ENCODE data around the gene CHADL. TPM values are rescaled to one million over a fixed set of nuclear protein-coding genes. Genes with fewer than 3 reads are reported as not detected.
A peak's percentile ranks its signal among the peaks of the same experiment; 100 is the strongest.

CHADL gene
- total and polyA plus RNA-seq, 10 of the 15 experiments (the other 5 are each of a cell fraction or from before 2014, with no cell fraction given), result 0.24 TPM; not detected in 9

DNA sequence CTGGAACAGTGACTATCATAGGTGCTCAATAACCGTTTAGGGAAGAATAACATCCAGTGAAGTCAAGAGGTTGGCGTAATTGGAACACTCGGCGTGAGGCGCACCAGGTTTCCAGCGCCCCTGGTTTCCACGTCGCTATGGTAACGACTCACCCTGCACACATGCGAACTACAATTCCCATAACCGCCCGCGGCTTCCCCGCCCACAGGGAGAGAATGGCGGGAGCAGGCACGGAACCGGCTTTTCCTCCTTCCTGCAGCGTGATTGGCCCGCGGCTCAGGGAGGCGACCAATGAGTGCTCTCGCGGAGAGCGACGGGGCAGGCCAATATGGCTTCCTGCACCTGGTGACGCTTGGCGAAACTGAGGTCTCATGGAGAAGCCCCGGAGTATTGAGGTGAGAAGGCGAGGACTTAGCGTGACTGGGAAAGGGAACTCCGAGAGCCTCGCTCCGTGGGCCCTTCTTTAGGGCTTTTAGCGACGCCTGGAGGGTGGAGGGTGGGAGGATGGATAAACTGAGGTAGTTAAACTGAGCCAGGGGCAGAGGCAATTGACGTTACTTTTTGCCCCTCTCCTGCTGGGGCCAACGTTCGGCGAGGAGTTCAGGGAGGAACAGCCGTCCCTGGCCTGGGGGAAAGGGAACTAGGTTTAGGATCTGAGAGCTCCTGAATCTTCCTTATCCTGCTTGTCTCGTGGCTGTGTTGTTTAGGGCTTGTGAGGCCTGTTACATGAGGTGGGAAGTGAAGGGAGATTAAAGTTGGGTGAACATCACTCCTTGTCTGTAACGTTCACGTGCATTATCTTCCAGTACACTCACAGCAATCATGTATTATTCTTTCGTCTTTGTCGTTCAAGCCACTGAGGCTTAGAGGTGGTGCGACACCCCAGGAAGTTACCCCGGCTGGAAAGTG, 35.5 kb downstream of the CHADL start, which contains the start of gene L3MBTL2 (continued):
- TF ChIP-seq, protein P1, sequence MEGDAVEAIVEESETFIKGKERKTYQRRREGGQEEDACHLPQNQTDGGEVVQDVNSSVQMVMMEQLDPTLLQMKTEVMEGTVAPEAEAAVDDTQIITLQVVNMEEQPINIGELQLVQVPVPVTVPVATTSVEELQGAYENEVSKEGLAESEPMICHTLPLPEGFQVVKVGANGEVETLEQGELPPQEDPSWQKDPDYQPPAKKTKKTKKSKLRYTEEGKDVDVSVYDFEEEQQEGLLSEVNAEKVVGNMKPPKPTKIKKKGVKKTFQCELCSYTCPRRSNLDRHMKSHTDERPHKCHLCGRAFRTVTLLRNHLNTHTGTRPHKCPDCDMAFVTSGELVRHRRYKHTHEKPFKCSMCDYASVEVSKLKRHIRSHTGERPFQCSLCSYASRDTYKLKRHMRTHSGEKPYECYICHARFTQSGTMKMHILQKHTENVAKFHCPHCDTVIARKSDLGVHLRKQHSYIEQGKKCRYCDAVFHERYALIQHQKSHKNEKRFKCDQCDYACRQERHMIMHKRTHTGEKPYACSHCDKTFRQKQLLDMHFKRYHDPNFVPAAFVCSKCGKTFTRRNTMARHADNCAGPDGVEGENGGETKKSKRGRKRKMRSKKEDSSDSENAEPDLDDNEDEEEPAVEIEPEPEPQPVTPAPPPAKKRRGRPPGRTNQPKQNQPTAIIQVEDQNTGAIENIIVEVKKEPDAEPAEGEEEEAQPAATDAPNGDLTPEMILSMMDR (IDR thresholded peaks at IDR 0.05 in 2 of 3, conservative IDR thresholded peaks at IDR 0.05 in 1 of 3; ENCODE audit: control insufficient read depth in 2 of 3, extremely low read depth in 1 of 3, insufficient read depth in 1 of 3, low read depth in 3 of 3, low read length in 3 of 3), result peak in 1 of 3 experiments; percentile 18; a peak in 1 of 6 replicates
- no peak for TF ChIP-seq CEBPB (IDR thresholded peaks at IDR 0.05; ENCODE audit: borderline replicate concordance in 1 of 2, low read depth in 2 of 2, low read length in 2 of 2)
- peak; percentile 71; the same call in 1 of the 2 replicates for TF ChIP-seq GABPA (IDR thresholded peaks at IDR 0.05; ENCODE audit: low read depth)
- 0 out of 2 replicates have a peak, but pooled peaks have one; percentile 54 for TF ChIP-seq DPF2 (IDR thresholded peaks at IDR 0.05)
- TF ChIP-seq SMAD1 (IDR thresholded peaks at IDR 0.05; ENCODE audit: low read depth, partially characterized antibody), result no peak
- no peak for TF ChIP-seq TBL1XR1 (IDR thresholded peaks at IDR 0.05; ENCODE audit: low read depth, low read length)
- no peak for TF ChIP-seq ZNF217 (IDR thresholded peaks at IDR 0.05)
- TF ChIP-seq, protein P2, sequence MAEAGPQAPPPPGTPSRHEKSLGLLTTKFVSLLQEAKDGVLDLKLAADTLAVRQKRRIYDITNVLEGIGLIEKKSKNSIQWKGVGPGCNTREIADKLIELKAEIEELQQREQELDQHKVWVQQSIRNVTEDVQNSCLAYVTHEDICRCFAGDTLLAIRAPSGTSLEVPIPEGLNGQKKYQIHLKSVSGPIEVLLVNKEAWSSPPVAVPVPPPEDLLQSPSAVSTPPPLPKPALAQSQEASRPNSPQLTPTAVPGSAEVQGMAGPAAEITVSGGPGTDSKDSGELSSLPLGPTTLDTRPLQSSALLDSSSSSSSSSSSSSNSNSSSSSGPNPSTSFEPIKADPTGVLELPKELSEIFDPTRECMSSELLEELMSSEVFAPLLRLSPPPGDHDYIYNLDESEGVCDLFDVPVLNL (IDR thresholded peaks at IDR 0.05; ENCODE audit: low read depth, low read length), result peak; percentile 78
- peak; percentile 88 for TF ChIP-seq POLR2A (IDR thresholded peaks at IDR 0.05; ENCODE audit: low read depth, low read length)
- peak; percentile 84 for TF ChIP-seq MXI1 (IDR thresholded peaks at IDR 0.05; ENCODE audit: low read depth, low read length)
- TF ChIP-seq SREBF1 (IDR thresholded peaks at IDR 0.05; ENCODE audit: low read length), result peak; percentile 61; the same call in 1 of the 2 replicates
- TF ChIP-seq, protein P3, sequence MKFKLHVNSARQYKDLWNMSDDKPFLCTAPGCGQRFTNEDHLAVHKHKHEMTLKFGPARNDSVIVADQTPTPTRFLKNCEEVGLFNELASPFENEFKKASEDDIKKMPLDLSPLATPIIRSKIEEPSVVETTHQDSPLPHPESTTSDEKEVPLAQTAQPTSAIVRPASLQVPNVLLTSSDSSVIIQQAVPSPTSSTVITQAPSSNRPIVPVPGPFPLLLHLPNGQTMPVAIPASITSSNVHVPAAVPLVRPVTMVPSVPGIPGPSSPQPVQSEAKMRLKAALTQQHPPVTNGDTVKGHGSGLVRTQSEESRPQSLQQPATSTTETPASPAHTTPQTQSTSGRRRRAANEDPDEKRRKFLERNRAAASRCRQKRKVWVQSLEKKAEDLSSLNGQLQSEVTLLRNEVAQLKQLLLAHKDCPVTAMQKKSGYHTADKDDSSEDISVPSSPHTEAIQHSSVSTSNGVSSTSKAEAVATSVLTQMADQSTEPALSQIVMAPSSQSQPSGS (IDR thresholded peaks at IDR 0.05; ENCODE audit: low read length), result no peak
- TF ChIP-seq RCOR1 (conservative IDR thresholded peaks at IDR 0.05; ENCODE audit: low read depth, low read length), result no peak
- TF ChIP-seq EZH2 (IDR thresholded peaks at IDR 0.05; ENCODE audit: borderline replicate concordance, control insufficient read depth, low read depth, low read length), result no peak
- TF ChIP-seq MYB (IDR thresholded peaks at IDR 0.05; ENCODE audit: borderline replicate concordance, low read depth, low read length), result no peak
- TF ChIP-seq, protein P4, sequence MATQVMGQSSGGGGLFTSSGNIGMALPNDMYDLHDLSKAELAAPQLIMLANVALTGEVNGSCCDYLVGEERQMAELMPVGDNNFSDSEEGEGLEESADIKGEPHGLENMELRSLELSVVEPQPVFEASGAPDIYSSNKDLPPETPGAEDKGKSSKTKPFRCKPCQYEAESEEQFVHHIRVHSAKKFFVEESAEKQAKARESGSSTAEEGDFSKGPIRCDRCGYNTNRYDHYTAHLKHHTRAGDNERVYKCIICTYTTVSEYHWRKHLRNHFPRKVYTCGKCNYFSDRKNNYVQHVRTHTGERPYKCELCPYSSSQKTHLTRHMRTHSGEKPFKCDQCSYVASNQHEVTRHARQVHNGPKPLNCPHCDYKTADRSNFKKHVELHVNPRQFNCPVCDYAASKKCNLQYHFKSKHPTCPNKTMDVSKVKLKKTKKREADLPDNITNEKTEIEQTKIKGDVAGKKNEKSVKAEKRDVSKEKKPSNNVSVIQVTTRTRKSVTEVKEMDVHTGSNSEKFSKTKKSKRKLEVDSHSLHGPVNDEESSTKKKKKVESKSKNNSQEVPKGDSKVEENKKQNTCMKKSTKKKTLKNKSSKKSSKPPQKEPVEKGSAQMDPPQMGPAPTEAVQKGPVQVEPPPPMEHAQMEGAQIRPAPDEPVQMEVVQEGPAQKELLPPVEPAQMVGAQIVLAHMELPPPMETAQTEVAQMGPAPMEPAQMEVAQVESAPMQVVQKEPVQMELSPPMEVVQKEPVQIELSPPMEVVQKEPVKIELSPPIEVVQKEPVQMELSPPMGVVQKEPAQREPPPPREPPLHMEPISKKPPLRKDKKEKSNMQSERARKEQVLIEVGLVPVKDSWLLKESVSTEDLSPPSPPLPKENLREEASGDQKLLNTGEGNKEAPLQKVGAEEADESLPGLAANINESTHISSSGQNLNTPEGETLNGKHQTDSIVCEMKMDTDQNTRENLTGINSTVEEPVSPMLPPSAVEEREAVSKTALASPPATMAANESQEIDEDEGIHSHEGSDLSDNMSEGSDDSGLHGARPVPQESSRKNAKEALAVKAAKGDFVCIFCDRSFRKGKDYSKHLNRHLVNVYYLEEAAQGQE (IDR thresholded peaks at IDR 0.05; ENCODE audit: low read depth, low read length), result no peak
- no peak for TF ChIP-seq NR2C2 (IDR thresholded peaks at IDR 0.05; ENCODE audit: borderline replicate concordance, control insufficient read depth, insufficient read length, low read depth)
- TF ChIP-seq MTA3 (IDR thresholded peaks at IDR 0.05; ENCODE audit: borderline replicate concordance, low read length), result no peak
- peak; percentile 90; the same call in 1 of the 2 replicates for TF ChIP-seq STAT1 (conservative IDR thresholded peaks at IDR 0.05)
- TF ChIP-seq CHD4 (IDR thresholded peaks at IDR 0.05), result no peak
- peak; percentile 14 for TF ChIP-seq FOS (IDR thresholded peaks at IDR 0.05; ENCODE audit: borderline replicate concordance, extremely low read depth, insufficient read length)
